ENCODE measurements around the gene SMG7.

- TF ChIP-seq POLR2A (IDR thresholded peaks at IDR 0.05; ENCODE audit: low read depth, low read length), result no peak
- no peak for TF ChIP-seq CTCF (conservative IDR thresholded peaks at IDR 0.05; ENCODE audit: low read depth, low read length)
- TF ChIP-seq ELK1 (IDR thresholded peaks at IDR 0.05; ENCODE audit: borderline replicate concordance, low read depth, low read length), result no peak
- TF ChIP-seq CHD1 (IDR thresholded peaks at IDR 0.05; ENCODE audit: low read depth, low read length), result no peak
- TF ChIP-seq CEBPB (IDR thresholded peaks at IDR 0.05; ENCODE audit: low read depth, low read length), result no peak
- TF ChIP-seq BHLHE40 (IDR thresholded peaks at IDR 0.05; ENCODE audit: low read depth, low read length), result no peak
Observed at GRCh38 chr1:183566026-183566425, 93.7 kb downstream of the SMG7 start.

Measured in IMR-90 (cell line).